HG02610 (cell line): Measurements from ENCODE around the gene DNAJC1.
"Not testable (repeated sequence)": the region's sequence is repeated elsewhere in the genome, so short reads cannot be mapped to it uniquely, and the experiment has no call there.

ENCODE experiments used
- ATAC-seq: cut with Tn5 transposase; IDR thresholded peaks from one replicate; pipeline ENCODE4 v1.9.1; 2021; ENCODE audit warnings: mild to moderate bottlenecking, moderate library complexity; ENCODE audit not compliant: unreplicated experiment

Gene DNAJC1

DNA sequence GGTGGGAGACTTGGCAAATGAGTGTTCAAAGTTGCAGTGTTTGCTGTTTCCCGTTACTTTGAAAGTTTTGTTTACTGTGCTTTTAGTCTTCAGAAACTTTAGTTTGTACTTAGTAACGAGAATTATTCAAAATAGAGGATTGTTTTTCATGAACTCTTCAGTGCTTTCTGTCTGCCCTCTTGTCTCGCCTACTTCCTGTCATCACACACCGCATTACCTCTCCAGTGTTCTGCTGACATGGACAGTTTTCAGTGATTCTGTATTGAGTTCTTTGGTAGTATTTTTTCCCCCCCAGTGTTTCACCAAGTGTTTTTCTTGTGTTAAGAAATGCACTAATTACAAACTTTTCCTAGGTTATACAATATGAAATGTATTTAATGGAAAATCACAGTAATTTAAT, 262.5 kb downstream of the DNAJC1 start:
- ATAC-seq, result no peak

DNA sequence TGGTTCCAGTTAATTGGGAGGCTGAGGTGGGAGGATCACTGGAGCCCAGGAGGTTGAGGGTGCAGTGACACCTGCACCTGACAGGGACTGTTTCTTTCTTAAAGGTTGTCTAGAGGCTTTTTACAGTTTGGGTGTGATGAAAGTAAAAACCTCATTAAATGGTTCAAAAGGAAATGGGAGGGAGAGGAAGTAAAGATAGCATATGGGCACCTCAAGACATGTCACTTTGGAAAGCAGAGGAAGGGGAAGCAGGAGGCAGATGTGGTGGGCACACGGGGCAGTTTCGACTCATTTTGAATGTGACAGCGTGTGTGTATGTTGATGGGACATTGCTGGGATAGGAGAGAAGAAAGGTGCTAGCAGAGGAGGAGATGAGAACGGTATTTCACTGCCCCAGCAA, 266.4 kb downstream of the DNAJC1 start:
- ATAC-seq, result no peak

DNA sequence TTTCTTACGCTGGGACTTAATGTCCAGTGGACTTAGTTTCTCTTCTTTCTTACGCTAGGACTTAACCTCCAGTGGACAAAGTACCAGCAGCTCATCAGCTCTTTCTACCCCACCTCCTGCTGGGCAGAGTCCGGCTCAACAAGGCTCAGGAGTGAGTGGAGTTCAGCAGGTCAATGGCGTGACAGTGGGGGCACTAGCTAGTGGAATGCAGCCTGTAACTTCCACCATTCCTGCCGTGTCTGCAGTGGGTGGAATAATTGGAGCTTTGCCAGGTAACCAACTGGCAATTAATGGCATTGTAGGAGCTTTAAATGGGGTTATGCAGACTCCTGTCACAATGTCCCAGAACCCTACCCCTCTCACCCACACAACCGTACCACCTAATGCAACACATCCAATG, 269.8 kb downstream of the DNAJC1 start:
- no peak for ATAC-seq

- ATAC-seq, result peak; percentile 76
These were observed 271.3 kb downstream of the DNAJC1 start for GRCh38 chr10:21732067-21732772.

DNA sequence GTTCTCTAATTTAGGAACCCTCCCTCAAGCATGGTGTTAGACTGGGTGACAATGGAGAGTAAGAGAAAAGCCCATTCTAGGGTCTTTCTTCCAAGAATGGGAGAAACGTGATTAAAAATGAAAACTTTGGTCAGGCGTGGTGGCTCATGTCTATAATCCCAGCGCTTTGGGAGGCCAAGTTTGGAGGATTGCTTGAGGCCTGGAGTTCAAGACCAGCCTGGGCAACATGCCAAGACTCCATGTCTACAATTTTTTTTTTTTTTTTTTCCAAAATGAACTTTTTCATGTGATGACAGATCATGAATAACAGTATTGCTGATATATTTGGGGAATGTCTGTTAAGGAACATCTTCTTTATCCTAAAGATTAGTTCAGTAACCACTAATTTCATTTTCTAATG, 274.9 kb downstream of the DNAJC1 start:
- no peak for ATAC-seq

DNA sequence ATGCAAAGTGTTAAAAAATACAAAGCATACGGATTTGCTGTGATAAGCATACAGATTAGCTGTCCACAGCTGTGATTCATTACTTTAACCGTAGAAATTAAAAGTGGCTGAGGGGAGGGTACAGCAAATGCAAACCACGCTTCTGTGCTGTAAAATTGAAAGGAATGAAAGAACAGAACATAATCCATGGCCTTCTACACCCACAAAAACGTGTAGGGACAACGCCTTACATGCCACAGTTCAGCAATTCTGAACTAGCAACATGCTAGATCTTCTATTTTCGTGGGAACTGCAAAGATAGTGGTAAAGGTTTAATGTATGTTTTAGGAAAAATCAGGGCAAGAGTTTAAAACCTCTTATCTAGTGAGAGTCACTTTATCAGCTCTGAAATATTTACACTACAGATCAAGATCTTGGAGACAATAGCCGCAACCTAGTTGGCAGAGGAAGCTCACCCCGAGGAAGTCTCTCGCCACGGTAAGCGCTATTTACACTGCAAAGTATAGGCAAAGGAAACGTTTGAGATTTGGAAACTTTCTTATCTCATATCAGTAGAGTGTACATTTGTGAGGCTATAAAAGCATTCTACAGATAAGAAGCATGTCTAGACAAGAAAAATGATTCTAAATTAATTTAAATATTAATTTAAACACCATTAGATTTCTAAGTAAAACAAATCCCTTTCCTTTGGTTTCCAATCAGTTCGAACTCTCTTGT, 275.9 kb downstream of the DNAJC1 start:
- no peak for ATAC-seq

GRCh38 chr10:21726601-21727225, 276.8 kb downstream of the DNAJC1 start:
- ATAC-seq, result no peak

GRCh38 chr10:21724687-21725367, 278.7 kb downstream of the DNAJC1 start:
- peak; percentile 86 for ATAC-seq

DNA sequence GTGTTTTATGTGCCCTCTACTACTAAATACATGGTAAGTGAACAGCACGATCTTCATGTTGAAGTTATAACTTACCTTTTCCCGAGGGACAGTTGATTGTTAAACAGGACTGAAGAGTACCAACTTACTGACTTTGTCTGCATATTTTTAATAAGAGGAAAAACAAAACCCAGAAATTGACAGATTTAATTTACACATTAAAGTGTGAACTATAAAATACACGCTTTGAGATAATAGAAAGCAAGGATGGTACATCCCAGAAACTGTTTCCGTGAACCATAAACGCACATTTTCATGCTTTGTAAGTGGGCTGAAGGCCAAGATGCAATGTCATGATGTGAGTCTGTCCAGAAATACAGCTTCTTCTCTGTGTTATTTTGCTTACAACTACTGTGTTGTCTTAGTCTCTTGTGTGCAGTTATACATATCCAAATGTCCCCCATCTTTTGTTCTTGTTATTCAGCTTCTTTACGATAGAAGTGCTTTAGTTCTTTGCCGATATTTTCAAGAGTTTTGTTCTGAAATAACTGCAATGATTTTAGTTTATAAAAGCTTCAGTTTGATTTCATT, 279.4 kb downstream of the DNAJC1 start:
- ATAC-seq, result no peak

- no peak for ATAC-seq
These were observed 281.3 kb downstream of the DNAJC1 start for GRCh38 chr10:21722209-21722608.

DNA sequence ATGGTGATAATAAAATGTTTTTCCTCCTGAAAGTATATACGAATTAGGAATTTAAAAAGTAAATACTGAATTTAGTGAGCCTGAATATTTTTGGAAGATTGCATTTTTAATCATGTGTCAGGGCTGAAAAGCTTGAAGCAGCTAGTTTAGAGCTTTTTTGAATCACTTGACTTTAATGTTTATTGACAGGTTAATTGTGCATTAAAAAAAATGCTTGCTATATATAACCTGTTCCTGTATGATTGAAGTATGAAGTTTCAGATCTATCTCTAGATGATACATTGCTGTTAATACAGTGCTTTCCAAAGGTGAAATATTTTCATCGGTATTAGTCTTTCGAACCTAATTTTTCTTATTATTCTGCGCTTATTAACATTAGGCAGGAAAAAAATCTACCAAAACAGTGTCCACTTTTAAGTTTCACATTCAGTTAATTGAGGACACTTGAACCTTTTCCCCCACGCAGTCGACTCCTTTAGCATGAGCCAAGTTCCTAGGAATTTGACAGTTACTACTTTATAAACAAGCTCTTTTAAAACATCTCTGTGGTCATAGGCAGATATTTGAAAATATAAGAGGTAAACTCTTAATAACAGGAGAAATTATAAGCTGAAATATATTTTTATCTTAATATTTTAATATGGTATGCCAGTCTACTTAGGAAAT, 282.4 kb downstream of the DNAJC1 start:
- ATAC-seq, result no peak

- ATAC-seq, result no peak
These were observed 283.4 kb downstream of the DNAJC1 start for GRCh38 chr10:21720090-21720489.

- no peak for ATAC-seq
These were observed 284.0 kb downstream of the DNAJC1 start for GRCh38 chr10:21719502-21719901.

GRCh38 chr10:21717437-21718054, 286.0 kb downstream of the DNAJC1 start:
- ATAC-seq, result not testable (repeated sequence)

DNA sequence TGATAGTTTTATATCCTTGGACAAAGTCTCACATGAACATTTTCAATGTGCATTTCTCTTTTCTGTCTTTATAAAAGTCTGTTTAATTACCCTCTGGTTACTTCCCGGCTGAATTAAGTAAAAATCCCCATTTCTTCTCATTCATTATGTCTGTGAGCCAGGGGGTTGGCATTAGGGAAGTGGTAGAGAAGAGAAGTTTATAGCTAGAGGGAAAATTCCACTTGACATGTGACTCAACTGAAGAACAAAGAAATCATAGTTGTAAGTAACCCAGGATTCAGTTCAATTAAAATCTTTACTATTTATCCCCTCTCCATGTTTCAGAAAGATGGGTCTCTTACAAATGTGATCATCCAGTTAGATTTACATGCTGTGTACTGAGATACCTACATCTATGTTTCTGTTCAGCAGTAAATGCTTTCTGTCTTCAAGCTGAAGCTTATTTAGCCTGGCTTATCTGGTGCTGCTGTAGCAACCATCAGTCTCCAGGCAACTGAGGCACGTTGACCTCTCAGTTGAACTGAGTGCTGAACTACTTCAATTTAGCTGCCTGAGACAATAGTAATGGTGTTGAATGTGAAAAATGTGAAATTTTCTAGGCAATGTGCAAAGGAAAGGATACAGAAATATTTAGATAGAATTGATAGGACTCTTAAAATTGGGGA, 287.9 kb downstream of the DNAJC1 start:
- no peak for ATAC-seq

DNA sequence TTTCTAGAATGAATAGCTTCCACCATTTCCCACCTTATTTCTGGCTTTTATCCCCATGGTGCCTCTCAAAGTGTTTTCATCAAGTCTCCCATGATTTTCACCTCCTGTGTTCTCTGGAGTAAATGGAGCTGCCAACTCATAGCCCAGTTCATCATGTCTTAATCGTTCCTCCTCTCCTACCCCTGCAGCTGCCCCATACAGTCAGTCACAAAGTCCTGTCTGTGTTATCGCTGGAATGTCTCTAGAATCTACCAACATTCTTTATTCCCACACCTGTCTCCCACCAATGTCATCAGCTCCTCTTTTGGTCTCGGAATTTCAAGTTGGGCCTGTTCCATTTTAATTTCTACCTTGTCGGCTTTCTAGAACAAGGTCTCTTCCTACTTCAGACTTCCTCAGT, 290.6 kb downstream of the DNAJC1 start:
- ATAC-seq, result no peak

DNA sequence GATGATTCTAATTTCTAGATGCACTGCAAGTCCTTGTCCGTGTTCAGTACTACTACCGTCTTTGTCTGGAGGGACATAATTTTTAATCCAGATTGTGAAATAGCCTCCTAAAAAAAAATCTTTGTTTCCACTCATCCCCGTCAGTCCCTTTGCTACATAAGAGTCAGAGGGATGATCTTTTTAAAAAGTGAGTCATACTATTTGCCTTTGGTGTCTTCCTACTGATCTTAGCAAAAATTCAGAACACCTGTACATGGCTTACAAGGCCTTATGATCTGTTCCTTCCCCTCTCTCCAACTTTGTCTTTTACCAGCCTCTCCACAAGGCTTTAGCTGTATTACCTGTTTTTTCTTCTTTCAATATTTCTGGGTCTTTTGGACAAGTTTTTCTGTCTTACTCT, 296.0 kb downstream of the DNAJC1 start:
- no peak for ATAC-seq
